CD8-positive, alpha-beta memory T cell (primary cell): Measurements from ENCODE around the gene CCBE1. TPM values are rescaled to one million over a fixed set of nuclear protein-coding genes. Genes with fewer than 3 reads are reported as not detected.

Source experiments
- CTCF ChIA-PET: fragments of 350-600 bp; sonication (Branson Sonifier 250); formaldehyde crosslinking; loops from one replicate; lab custom pipeline; 2021; ENCODE audit warnings: antibody characterized with exemption; lab: Charles Lee
- POLR2A ChIA-PET: fragments of 350-600 bp; sonication (Branson Sonifier 250); formaldehyde crosslinking; loops from one replicate; lab custom pipeline; 2021; ENCODE audit warnings: antibody characterized with exemption; lab: Charles Lee
- DNase-seq, 5 donors: peaks; one replicate each; pipeline versions ENCODE4 v3.0.0 to v3.0.0-alpha.2; 2020 to 2022; ENCODE audit warnings: mixed read lengths in 1 of 5
- H3K27ac ChIP-seq: one replicate; pipeline ENCODE4 v1.7.0; 2013; ENCODE audit warnings: low read depth, mild to moderate bottlenecking, low read length, moderate library complexity
- H3K27me3 ChIP-seq: 2 replicates; pipeline ENCODE4 v1.7.0; 2013; ENCODE audit warnings: low read length, mild to moderate bottlenecking; ENCODE audit not compliant: insufficient read depth, poor library complexity, severe bottlenecking
- H3K36me3 ChIP-seq: 2 replicates; pipeline ENCODE4 v1.7.0; 2013; ENCODE audit warnings: mild to moderate bottlenecking, low read length, moderate library complexity; ENCODE audit not compliant: insufficient read depth
- H3K4me1 ChIP-seq: 2 replicates; pipeline ENCODE4 v1.7.0; 2013; ENCODE audit warnings: mild to moderate bottlenecking, low read length, moderate library complexity; ENCODE audit not compliant: insufficient read depth
- H3K4me3 ChIP-seq: 2 replicates; pipeline ENCODE4 v1.7.0; 2013; ENCODE audit warnings: mild to moderate bottlenecking, low read length
- H3K9me3 ChIP-seq: 2 replicates; pipeline ENCODE4 v1.7.0; 2013; ENCODE audit warnings: mild to moderate bottlenecking, low read length
- H3K27ac Mint-ChIP-seq, 8 donors: one replicate each; pipeline ENCODE4 v1.8.0; 2020 to 2021; ENCODE audit warnings: mixed read lengths in 8 of 8, mild to moderate bottlenecking in 6 of 8, inconsistent platforms in 3 of 8, moderate library complexity in 3 of 8
- H3K27me3 Mint-ChIP-seq, 2 donors: one replicate each; pipeline ENCODE4 v1.8.0; 2020 to 2021; ENCODE audit warnings: mixed read lengths in 2 of 2, mild to moderate bottlenecking in 1 of 2, moderate library complexity in 1 of 2
- H3K36me3 Mint-ChIP-seq, 3 donors: one replicate each; pipeline ENCODE4 v1.8.0; 2020 to 2021; ENCODE audit warnings: mixed read lengths in 3 of 3, inconsistent platforms in 1 of 3, mild to moderate bottlenecking in 1 of 3
- H3K4me1 Mint-ChIP-seq, 3 donors: one replicate each; pipeline ENCODE4 v1.8.0; 2020 to 2021; ENCODE audit warnings: mixed read lengths in 3 of 3, inconsistent platforms in 1 of 3, mild to moderate bottlenecking in 1 of 3
- H3K4me3 Mint-ChIP-seq, 7 donors: one replicate each; pipeline ENCODE4 v1.8.0; 2020 to 2021; ENCODE audit warnings: mixed read lengths in 7 of 7, mild to moderate bottlenecking in 6 of 7, moderate library complexity in 4 of 7, inconsistent platforms in 2 of 7
- H3K9me3 Mint-ChIP-seq, 5 donors: one replicate each; pipeline ENCODE4 v1.8.0; 2020 to 2022; ENCODE audit warnings: mixed read lengths in 5 of 5, mild to moderate bottlenecking in 3 of 5, moderate library complexity in 2 of 5, inconsistent platforms in 1 of 5
- polyA plus RNA-seq: library from polyadenylated mRNA; unstranded; fragments of 300-500 nt; fragmentation: Illumina TruSeq; gene quantifications from one replicate; pipeline ENCODE4 v1.2.3, GENCODE V29; 2021
- total RNA-seq, 2 experiments: library from RNA; stranded (reverse); gene quantifications; one replicate each; pipeline ENCODE4 v1.2.3, GENCODE V29; 2021

Gene CCBE1
- total and polyA plus RNA-seq, 3 experiments from 2014 or later = not detected

DNA sequence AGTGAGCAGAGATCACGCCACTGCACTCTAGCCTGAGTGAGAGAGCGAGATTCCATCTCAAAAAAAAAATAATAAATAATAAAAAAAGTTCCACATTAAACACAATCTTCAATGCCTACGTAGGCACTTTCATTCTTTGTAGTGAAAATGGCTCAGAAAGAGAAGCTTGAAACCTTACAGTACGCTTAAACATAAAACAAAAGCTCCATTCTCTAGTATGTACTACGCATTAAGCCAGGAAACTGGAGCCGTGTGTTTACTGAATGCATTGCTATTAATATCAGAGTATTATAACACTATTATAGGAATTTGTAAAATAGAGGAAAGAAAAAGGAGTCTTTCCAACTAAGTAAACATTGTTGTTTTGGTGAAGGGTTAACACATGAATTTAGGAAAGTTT is 296.8 kb downstream of the CCBE1 start:
- H3K27me3 ChIP-seq = no peaks in the 10 kb centered on the region
- no peak for DNase-seq
- peaks cover 6% of the 10 kb centered on the region for H3K4me1 ChIP-seq
- H3K36me3 ChIP-seq = no peaks in the 10 kb centered on the region
- H3K4me1 Mint-ChIP-seq = peaks cover 4 to 9% (median 7%) of the 10 kb centered on the region in 3 donors
- peaks cover 4 to 10% of the 10 kb centered on the region in 2 donors for H3K27me3 Mint-ChIP-seq
- H3K4me3 ChIP-seq = no peak overlapping the region
- H3K9me3 Mint-ChIP-seq = no peaks in the 10 kb centered on the region
- no peaks in the 10 kb centered on the region for H3K36me3 Mint-ChIP-seq
- no peak overlapping the region for H3K27ac Mint-ChIP-seq
- no peaks in the 10 kb centered on the region for H3K9me3 ChIP-seq
- H3K27ac ChIP-seq = no peak overlapping the region
- ChIA-PET POLR2A (no interaction called here), CTCF (interaction anchor here (1.5 kb wide), 1 partner anchor 92 kb away, joined by 4 read pairs; no protein-coding TSS in a partner anchor)
- H3K4me3 Mint-ChIP-seq = no peak overlapping the region

DNA sequence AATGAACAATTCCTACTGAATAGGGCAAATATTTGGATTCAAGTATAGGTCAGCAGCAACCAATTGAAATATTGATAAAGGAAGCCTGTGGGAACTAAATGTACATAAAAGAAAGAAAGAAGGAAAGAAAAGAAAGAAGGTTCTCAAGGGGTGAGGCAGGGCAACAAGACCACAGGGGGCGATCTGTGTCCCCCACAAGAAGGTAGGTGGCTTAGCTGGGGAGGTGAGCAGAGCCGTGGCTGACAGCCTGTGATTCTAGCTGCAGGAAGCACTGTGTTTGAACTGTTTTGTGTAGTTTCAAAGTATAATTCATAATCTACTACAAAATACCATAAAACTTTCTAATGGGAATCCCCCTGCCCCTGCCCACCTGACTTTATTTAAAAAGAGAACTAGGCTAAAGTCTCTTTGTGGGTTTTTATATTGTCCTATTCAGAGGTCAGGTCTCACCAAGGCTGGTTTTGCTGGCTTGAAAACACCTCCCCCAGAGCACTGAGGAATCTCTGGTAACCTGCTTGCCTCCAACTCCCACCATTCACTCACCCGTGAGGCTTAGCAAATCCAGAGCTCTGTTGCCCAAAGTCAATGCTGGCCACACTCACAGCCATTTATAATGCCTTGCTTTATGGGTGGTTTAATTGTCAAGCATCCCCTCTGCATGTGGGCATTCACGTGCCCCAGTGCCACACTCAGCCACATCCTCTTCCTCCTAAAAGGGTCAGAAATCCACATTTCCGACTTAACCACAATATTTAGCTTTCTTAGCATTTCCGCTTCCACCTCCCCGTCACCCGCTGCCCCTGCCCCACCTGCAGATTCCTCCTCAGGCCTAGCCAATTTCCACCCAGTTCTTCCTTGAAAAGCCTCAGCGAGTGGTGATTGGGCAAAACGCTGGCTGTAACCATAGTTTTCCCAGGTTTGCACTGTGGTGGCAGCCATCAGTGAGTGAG is 301.7 kb downstream of the CCBE1 start:
- ChIA-PET CTCF (no interaction called here), POLR2A (no interaction called here)
- peaks cover 3% of the 10 kb centered on the region for H3K27me3 ChIP-seq
- H3K36me3 Mint-ChIP-seq = no peaks in the 10 kb centered on the region
- peak overlapping the region in 2 of 8 donors; percentile 48 to 62 for H3K27ac Mint-ChIP-seq
- no peak overlapping the region for H3K4me3 Mint-ChIP-seq
- peaks cover 0 to 2% (median 0%) of the 10 kb centered on the region in 5 donors for H3K9me3 Mint-ChIP-seq
- H3K27me3 Mint-ChIP-seq = peaks cover 20 to 35% of the 10 kb centered on the region in 2 donors
- no peak overlapping the region for H3K27ac ChIP-seq
- no peaks in the 10 kb centered on the region for H3K9me3 ChIP-seq
- no peak for DNase-seq
- no peaks in the 10 kb centered on the region for H3K36me3 ChIP-seq
- peaks cover 4 to 9% (median 8%) of the 10 kb centered on the region in 3 donors for H3K4me1 Mint-ChIP-seq
- H3K4me1 ChIP-seq = peaks cover 6% of the 10 kb centered on the region
- H3K4me3 ChIP-seq = no peak overlapping the region

DNA sequence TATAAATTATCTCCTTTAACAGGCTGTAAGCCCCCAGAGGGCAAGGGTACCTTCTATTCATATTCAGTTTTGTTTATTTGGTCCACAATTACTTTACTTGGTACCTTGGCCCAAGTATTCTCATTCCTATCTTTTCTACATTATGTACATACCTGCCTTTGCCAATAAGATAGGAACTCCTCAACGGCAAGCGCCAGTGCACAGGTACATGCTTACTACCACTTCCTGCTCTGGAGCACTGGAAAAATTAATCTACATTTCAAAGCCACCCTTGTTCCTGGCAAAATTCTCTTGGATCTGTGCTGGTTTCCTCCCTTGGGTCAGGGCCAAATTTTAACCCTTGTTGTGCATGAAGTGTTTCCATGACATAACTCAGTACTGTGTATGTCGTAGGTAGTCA is 303.8 kb downstream of the CCBE1 start:
- POLR2A ChIA-PET = no interaction called here
- no peak overlapping the region for H3K27ac Mint-ChIP-seq
- CTCF ChIA-PET = no interaction called here
- no peaks in the 10 kb centered on the region for H3K36me3 ChIP-seq
- DNase-seq = no peak
- H3K9me3 ChIP-seq = no peaks in the 10 kb centered on the region
- peaks cover 20 to 35% of the 10 kb centered on the region in 2 donors for H3K27me3 Mint-ChIP-seq
- H3K36me3 Mint-ChIP-seq = no peaks in the 10 kb centered on the region
- H3K4me1 ChIP-seq = peaks cover 6% of the 10 kb centered on the region
- H3K4me1 Mint-ChIP-seq = peaks cover 4 to 9% (median 8%) of the 10 kb centered on the region in 3 donors
- H3K27ac ChIP-seq = no peak overlapping the region
- peaks cover 3% of the 10 kb centered on the region for H3K27me3 ChIP-seq
- H3K4me3 Mint-ChIP-seq = no peak overlapping the region
- H3K9me3 Mint-ChIP-seq = peaks cover 0 to 2% (median 0%) of the 10 kb centered on the region in 5 donors
- no peak overlapping the region for H3K4me3 ChIP-seq

DNA sequence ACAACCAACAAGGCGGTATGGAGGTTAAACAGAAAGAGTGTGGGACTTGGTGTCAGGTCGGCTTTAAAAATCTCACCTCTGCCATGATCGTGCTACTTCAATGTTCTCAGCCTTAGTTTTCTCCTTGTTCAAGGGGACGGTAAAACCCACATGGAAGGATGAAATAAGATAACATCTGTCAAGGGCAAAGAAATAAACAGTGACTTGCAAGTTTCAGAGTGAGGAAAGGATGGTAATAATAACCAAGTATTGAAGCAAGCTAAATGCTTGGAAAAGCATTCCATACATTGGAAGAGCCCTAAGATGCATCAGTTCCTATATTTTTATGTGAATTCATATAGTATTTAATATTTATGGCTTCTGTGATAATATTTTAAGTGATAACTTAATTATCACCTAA is 308.4 kb downstream of the CCBE1 start:
- H3K27me3 ChIP-seq = peaks cover 3% of the 10 kb centered on the region
- no peak overlapping the region for H3K27ac ChIP-seq
- no peaks in the 10 kb centered on the region for H3K36me3 ChIP-seq
- H3K4me3 ChIP-seq = no peak overlapping the region
- H3K4me1 Mint-ChIP-seq = no peaks in the 10 kb centered on the region
- no peak for DNase-seq
- peaks cover 0 to 2% (median 0%) of the 10 kb centered on the region in 5 donors for H3K9me3 Mint-ChIP-seq
- H3K27me3 Mint-ChIP-seq = peaks cover 15 to 16% of the 10 kb centered on the region in 2 donors
- no peaks in the 10 kb centered on the region for H3K9me3 ChIP-seq
- no peaks in the 10 kb centered on the region for H3K4me1 ChIP-seq
- ChIA-PET CTCF (interaction anchor here (0.8 kb wide), 1 partner anchor 14 kb away, joined by 3 read pairs; no protein-coding TSS in a partner anchor), POLR2A (no interaction called here)
- no peak overlapping the region for H3K27ac Mint-ChIP-seq
- H3K36me3 Mint-ChIP-seq = no peaks in the 10 kb centered on the region
- no peak overlapping the region for H3K4me3 Mint-ChIP-seq

DNA sequence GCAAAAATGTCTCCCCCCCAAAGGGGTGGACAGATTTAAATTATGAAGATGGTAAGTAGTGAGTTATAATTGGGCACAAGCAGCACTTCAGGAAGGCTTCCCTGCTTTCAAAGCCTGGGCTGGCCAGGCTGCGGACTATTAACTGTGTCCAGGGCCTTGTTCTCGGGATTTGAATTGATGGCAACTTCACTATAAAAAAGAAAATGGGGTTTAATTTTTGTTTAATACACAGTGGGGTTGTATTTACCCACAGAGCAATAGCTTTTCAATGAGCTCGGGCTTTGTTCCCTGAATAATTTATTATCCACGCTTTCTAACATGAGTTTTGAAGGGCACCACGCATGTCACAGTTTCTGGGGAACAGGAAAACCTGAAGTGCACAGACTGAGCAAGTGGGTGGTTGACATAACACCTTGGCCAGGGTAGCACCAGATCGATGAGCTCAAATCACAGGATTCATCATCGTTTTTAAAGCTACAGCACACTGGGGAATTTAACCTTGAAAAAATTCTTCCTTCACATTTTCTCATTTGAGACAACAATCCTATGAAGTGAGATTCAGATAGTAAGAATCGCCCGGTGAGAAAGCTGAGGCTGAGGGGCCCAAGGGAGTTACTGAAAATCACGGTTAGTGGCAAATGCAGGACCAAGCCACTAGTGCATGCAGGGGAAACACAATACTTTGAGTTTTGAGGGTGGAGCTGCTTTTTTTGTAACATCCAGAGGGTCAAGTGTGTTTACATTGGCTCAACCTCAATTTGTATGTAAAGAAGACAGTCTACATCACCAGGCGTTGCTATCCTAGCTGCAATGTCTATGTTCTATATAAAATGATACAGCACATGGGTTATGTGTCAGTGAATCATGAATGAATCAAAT is 309.3 kb downstream of the CCBE1 start:
- H3K36me3 Mint-ChIP-seq = no peaks in the 10 kb centered on the region
- H3K27me3 Mint-ChIP-seq = peaks cover 10% of the 10 kb centered on the region in 2 donors
- H3K4me1 Mint-ChIP-seq = no peaks in the 10 kb centered on the region
- H3K9me3 ChIP-seq = no peaks in the 10 kb centered on the region
- no peak overlapping the region for H3K27ac Mint-ChIP-seq
- POLR2A ChIA-PET = no interaction called here
- H3K27ac ChIP-seq = no peak overlapping the region
- H3K36me3 ChIP-seq = no peaks in the 10 kb centered on the region
- CTCF ChIA-PET = interaction anchor here (0.7 kb wide), 1 partner anchor 14 kb away, joined by 4 read pairs; no protein-coding TSS in a partner anchor
- no peak for DNase-seq
- H3K4me3 Mint-ChIP-seq = no peak overlapping the region
- no peaks in the 10 kb centered on the region for H3K4me1 ChIP-seq
- peaks cover 0 to 2% (median 0%) of the 10 kb centered on the region in 5 donors for H3K9me3 Mint-ChIP-seq
- no peak overlapping the region for H3K4me3 ChIP-seq
- H3K27me3 ChIP-seq = no peaks in the 10 kb centered on the region

DNA sequence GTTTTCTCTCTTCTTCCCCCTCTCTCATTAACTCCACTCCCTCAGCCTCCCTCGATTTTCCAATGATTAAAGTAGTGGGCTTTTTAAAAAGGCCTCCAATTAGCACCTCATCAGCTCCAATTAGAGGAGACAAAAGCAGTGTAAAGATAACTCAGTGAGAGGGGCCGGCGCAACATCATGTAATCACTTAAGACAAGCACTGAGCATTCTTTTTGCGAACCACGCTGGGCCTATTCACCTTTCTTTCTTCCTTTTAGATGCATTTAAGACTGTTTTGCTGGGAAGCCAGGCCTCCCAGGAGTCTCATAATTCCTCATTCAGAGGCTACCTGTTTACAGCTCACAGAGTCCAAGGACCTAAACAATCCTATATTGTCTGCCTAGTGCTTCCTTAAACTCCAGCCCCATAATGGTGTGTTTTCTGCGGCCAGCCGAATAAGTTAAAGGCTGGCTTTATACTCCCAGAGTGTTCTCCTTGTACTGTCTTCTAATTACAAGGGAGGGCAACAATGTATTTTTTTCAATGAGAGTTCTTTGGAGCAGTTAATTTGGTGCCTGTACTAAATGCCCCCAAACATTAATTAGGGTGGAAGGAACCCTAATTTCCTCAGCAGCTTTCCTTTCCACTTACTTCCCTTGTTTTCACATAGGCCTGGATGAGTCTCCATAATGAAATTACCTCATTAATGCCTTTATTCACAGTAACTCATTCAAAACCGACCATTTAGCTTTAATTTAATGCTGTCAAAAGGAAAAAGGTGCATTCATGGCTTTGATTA is 310.1 kb downstream of the CCBE1 start:
- no peaks in the 10 kb centered on the region for H3K9me3 ChIP-seq
- Mint-ChIP-seq H3K9me3 (peaks cover 0 to 2% (median 0%) of the 10 kb centered on the region in 5 donors), H3K4me1 (no peaks in the 10 kb centered on the region), H3K27me3 (peaks cover 4 to 5% of the 10 kb centered on the region in 2 donors), H3K27ac (no peak overlapping the region), H3K36me3 (no peaks in the 10 kb centered on the region), H3K4me3 (no peak overlapping the region)
- H3K4me3 ChIP-seq = no peak overlapping the region
- H3K4me1 ChIP-seq = no peaks in the 10 kb centered on the region
- no peak for DNase-seq
- ChIA-PET CTCF (no interaction called here), POLR2A (no interaction called here)
- no peaks in the 10 kb centered on the region for H3K36me3 ChIP-seq
- H3K27ac ChIP-seq = no peak overlapping the region
- no peaks in the 10 kb centered on the region for H3K27me3 ChIP-seq

DNA sequence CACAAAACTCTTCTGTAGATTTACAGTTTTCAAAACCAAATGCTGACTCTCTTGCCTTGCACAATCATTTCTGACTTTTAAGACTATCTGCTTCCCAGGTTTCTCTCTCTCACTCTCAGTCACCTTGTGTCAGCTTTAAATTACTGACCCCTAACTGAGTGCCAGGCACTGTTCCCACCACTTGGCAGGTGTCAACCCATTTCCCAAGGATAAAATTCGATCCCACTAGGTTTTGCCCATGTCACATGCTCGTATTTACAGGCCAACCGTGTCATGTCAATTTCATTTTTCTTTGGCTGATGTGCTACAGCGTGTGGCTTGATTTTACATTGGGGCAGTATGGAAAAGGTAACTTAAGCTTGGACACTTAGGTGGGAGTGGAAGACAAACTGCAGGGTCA is 312.0 kb downstream of the CCBE1 start:
- no peak overlapping the region for H3K4me3 Mint-ChIP-seq
- no peaks in the 10 kb centered on the region for H3K36me3 Mint-ChIP-seq
- Histone ChIP-seq H3K4me1 (no peaks in the 10 kb centered on the region), H3K27me3 (no peaks in the 10 kb centered on the region), H3K9me3 (no peaks in the 10 kb centered on the region), H3K36me3 (no peaks in the 10 kb centered on the region), H3K4me3 (no peak overlapping the region), H3K27ac (no peak overlapping the region)
- CTCF ChIA-PET = interaction anchor here (1.9 kb wide), 1 partner anchor 17 kb away, joined by 8 read pairs; no protein-coding TSS in a partner anchor
- peaks cover 2 to 16% of the 10 kb centered on the region in 2 donors for H3K27me3 Mint-ChIP-seq
- no peaks in the 10 kb centered on the region for H3K4me1 Mint-ChIP-seq
- H3K27ac Mint-ChIP-seq = no peak overlapping the region
- H3K9me3 Mint-ChIP-seq = no peaks in the 10 kb centered on the region
- no peak for DNase-seq
- POLR2A ChIA-PET = no interaction called here
